Tibial nerve (tissue), 4 donors: ENCODE measurements around the gene GPX5.

Experiments used
- CTCF ChIP-seq, 5 experiments: fragments of 200-600 bp in 3 of 5; fragments of 450-650 bp in 2 of 5; sonication (generic) in 3 of 5; IDR thresholded peaks; one replicate each; pipeline ENCODE4 v1.5.1; 2016 to 2019; ENCODE audit warnings: antibody characterized with exemption in 5 of 5, mild to moderate bottlenecking in 3 of 5, moderate library complexity in 2 of 5
- EP300 ChIP-seq, 2 donors: sonication (generic); formaldehyde crosslinking; IDR thresholded peaks; one replicate each; pipeline ENCODE4 v1.6.1; 2017; ENCODE audit warnings: antibody characterized with exemption in 2 of 2, mild to moderate bottlenecking in 1 of 2

GRCh38 chr6:28505733-28506132, 19.9 kb upstream of the GPX5 start:
- TF ChIP-seq CTCF (IDR thresholded peaks at IDR 0.05) (no peak), EP300 (IDR thresholded peaks at IDR 0.05) (no peak)
